Activated T-cell treated with anti-CD3 and anti-CD28 coated beads for 48 hours (primary cell): ENCODE results near the gene ARHGAP27.
A peak's percentile ranks its signal among the peaks of the same experiment; 100 is the strongest.

Source experiments
- DNase-seq: peaks from one replicate; pipeline ENCODE4 v3.0.0-alpha.2; 2020; ENCODE audit warnings: low read depth

The ARHGAP27 gene

DNA sequence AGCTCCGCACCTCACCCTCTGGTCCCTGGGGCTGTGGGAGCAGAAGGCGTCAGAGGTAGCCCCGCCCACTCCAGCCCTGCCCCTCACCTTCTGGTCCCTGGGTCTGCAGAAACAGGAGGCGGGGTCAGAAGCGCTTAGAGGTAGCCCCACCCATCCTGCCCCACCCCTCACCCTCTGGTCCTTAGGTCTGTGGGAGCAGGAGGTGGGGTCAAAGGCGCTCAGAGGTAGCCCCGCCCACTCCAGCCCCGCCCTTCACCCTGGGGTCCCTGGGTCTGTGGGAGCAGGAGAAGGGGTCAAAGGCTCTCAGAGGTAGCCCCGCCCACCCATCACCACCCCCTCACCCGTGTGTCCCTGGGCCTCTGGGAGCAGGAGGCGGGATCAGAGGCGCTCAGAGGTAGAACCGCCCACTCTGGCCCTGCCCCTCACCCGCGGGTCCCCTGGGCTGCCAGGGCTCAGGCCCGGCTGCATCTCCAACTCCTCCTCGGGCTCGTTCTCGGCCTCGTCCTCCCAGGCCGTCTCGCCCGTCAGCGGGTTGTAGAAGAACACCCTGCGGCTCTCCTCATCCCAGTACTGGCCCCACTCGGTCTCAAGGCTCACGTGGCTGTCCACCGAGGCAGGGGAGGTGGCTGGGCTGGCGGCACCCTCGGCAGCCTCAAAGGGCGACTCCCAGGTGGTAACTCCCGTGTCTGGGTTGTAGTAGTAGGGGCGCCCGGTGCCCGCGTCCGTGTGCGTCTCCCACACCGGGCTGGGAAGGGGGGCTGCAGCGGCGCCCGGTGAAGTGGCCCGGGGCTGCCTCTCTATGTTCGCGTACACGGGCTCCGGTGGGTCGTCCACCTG, 27.2 kb downstream of the ARHGAP27 start:
- DNase-seq: no peak

DNA sequence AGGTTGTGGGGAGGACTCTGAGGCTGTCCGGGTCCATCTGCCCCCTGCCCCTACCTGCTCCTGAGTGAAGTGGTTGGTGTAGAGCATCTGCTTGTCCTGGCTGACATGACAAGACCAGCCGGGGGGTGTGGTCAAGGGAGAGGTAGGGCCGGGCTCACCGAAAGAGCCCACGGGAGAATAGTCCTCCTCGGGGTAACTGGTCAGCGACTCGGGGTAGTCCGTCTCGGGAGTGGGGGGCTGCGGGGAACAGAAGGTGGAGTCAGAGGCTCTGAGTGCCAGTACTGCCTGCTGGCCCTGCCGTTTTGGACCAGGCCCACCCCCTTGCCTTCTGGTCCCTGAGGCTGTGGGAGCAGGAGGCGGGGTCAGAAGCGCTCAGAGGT, 27.8 kb downstream of the ARHGAP27 start:
- DNase-seq: no peak

DNA sequence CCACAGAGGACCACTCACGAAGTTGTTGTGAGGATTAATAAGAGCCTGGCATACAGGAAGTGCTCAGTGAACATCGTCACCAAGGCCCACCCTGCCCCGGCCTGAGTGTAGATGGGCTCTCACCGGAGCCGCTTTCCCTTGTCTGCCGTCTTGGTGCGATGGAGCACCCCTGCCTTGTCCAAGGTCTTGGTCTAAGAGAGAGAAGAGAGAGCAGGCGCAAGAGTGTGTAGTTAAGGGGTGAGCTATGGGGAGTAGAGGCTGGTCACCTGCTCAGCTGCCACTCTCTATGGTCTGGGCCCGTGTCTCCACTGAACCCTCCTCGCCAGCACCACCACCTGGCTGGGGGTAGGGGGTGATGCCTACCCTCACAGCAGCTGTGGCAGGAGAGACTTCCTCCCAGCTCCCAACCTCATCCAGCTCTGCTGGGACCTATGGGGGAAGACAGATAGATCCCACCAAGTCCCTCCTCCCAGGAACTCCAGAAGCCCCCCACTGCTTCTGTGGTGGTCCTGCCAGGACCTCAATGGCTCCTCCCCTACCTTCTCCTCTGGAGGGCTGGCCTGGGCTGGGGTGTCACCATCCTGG, 28.7 kb downstream of the ARHGAP27 start:
- DNase-seq: no peak

DNA sequence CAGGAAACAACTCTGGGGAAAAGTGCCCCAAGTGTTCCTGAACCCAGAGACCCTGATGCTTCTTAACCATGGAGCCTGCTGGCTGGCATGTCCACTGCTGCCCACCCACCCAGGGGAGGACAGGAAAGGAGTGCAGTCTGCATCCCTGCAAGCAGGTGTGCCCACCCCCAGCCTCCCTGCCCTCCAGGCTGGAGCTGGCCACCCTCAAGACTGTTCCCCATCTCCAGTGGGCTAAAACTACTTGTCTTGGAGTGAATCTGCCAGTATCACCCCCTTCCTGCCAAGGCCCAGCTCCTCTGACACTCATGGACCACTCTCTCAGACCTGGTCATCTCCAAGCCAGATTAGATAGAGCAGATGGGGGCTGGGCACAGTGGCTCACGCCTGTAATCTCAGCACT, 29.8 kb downstream of the ARHGAP27 start:
- DNase-seq: no peak

DNA sequence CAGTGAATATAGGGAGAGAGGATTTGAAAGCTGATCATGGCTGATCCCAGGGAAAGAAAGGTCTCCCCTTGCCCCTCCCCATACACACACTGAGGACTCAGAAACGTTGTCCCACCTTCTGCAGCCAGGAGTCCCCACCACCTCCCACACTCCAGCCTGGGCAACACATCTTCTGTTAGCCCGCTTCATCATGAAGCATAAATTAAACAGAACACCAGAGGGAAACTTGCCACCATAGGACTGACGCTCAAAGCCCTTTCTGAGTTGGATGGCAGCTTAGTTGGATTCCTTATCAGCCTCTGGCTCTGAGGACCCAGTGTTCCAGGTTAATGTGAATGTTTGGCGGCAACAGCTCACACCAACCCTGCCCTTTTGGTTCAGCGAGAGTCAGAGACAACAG, 33.9 kb downstream of the ARHGAP27 start:
- DNase-seq: no peak

DNA sequence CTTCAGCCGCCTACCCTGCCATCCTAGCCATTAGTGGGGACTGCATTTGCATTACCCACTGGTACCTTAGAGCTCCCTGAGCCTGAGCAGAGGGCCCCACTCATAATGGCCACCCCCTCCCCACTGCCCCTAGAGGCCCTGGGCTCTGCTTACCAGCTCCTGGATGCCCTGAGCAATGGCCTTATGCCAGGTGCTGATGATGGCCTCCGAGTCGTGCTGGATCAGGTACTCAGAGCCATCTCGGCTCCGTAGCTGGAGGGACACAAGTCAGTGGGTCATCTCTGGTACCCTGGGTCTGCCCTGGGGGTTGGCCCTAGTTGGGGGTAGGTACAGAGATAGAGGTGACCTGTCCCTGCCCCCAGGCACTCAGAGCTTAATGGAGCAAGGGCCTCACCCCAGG, 34.9 kb downstream of the ARHGAP27 start:
- DNase-seq: no peak

DNA sequence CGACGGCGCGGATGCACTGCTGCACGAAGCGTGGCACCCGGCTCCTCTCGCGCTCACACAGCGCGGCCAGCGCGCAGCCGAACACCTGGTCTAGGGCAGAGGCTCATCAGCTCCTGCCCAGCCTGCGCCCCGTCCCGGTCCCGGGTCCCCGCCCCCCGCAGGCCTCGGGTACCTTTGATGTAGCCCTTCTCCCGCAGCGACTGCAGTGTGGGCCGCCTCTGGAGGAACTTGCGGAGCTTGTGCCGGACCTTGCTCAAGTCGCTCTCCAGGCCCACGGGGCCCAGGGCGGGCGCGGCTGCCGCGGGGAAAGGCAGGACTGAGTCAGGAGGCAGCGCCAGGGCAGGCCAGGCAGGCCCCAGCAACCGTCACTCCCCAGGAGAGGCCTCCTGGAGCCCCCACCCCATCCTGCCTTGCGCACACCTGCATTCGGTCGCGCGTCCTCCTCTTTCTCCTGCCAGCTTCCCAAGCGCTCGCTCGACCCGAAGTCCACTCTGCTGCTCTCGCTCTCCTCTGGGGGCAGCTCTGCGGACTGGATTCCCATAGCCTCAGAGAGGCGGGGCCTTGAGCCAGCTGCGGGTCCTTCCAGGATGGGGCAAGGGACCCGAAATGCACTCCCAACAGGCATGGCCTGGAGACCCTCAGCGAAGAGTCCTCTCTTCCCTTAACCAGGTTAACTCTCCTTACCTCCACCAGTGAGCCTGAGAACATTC, 36.0 kb downstream of the ARHGAP27 start:
- no peak for DNase-seq

DNA sequence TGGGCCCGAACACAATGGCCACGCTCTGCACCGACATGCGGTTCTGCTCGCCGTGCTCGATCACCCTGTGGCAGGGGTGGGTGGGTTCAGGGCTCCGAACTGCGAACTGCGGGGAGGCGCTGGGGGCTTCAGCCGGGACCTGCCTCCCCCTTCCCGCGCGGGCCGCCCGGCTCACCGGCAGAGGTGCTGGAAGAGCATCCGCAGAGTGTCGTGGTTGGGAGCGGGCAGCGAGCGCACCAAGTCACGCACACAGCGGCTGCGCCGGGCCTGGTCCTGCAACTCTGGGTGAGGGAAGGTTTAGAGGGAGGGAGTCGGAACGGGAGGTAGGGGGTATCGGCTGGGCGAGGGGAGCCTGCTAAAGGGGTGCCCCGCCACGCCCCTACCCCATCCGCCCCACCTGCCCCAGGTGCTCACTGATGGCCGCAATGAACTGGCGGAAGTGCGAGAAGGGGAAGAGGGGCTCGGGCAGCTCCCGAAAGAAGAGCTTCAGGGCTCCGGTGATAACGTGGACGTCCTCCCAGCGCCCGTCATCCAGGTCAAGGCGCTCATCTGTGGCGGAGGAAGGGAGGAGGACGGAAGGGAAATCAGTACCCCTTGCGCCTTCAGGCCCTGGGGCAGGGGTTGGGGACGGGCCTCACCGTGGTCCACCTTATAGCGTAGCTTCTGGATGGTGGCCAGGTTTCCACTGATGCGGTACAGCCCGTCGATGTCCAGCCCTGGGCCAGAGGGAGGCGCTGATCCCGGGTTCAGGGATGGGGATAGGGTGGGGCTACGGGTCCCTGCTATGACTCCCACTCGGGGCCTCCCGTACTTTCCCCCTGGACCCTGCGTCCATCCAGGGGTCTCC, 36.9 kb downstream of the ARHGAP27 start:
- DNase-seq: no peak

DNA sequence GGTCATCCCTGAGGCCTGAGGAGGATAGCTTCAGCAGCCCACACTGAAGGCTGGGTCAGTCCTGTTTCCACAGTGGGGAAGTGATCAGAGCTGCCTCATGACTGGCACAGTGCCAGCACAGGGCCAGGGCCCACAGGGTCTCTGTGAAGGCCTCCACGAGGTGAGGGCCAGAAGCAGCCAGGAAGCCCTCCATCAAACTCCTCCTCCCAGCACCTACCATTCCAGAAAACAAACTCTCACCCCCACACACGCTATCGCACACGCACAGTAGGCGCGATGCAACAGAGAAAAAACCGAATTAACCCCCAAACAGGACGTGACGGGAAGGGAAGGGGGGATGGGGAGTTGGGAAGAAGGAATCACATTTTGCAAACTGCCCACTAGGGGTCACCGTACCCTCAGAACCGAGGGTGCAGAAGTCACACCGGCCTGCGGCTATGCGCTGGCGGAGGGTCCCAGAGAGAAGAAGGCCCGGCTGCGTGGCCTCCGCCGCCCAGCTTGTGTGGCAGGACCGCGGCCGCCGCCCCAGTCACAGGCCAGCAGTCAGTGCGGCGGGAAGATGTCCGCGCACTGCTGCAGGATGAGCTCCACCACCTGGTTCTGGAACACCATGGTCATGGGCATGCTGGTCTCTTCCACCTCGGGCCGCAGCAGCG, 37.6 kb downstream of the ARHGAP27 start:
- peak; percentile 21 for DNase-seq

DNA sequence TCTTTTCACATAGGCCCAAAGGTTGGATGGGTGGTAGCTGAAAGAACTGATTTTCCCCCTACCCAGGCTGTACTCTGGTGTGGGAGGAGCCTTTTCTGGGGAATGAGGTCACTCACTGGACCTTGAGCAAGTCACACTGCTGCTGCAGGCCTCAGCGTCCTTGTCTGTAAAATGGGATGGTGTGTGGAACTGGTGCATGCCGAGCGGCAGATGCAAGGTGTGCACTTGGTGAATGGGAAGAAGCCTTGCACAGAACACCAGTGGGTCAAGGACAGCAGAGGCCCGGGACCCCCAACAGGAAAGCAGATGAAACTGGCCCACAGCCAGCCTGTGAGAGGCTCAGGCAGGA, 38.1 kb downstream of the ARHGAP27 start:
- DNase-seq: no peak

DNA sequence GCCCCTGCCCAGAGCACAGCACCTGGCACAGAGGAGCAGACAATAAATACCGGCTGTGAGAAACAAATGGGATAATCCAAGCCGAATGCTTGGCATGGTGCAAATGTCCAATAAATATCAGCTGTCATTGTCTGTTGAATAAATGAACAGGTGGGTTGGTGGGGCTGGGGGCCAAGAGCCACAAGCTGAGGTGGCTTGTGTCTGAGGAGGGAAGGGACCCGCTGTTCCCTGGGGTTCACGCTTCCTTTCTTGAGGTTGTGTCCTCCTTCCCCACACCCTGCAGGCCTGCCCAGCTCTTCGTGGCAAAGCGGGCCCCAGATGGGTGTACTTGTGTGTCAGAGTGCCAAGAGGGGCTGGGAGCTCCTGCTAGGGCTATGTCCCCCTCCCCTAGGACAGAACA, 38.6 kb downstream of the ARHGAP27 start:
- DNase-seq: no peak

DNA sequence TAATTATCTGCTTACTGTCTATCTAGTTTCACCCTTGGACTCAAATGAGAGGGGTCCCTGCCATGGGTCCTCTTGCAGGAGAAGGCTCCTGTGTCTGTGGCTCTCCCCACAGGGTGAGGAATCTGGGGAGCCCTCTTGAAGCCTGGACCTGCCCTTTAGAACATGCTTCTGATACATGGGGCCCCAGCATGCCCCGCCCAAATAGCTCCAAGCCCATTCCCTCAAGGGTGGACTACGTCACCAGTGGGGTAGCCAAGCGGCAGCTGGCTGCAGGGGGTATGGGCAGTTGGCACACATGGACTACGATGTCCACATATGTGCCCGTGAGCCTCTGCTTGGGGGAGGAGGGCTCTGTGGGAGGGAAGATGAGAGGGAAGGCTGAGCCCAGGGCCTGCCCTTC, 39.3 kb downstream of the ARHGAP27 start:
- no peak for DNase-seq

DNA sequence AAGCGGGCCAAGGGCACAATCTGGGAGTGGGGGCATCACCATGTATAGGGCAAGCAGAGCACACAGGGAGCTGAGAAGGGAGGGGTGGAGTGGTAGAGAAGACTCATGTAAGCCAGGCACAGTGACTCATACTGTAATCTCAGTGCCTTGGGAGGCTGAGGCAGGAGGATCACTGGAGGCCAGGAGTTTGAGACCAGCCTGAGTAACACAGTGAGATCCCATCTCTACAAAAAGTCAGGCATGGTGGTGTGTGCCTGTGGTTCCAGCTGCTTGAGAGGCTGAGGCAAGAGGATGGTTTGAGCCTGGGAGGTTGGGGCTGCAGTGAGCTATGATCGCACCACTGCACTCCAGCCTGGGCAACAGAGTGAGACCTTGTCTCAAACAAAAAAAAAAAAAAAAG, 40.8 kb downstream of the ARHGAP27 start:
- DNase-seq: no peak

DNA sequence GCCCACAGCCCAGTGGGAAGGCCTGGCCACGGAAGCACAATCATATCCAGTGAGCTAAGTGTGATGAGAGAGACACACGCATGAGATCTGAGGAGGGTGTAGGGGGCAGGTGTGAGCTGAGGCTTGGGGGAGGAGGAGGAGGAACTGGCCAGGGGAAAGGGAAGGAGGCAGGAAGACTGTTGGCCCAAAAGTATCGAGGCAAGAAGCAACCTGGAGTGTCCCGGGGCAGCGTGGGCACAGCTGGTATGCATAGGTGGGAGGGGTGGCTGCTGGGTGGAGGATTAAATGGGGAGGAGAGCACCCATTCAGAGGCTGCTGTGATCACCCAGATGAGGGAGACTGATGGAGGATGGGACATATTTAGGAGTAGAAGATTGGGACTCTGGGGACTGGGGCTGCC, 41.4 kb downstream of the ARHGAP27 start:
- no peak for DNase-seq

DNA sequence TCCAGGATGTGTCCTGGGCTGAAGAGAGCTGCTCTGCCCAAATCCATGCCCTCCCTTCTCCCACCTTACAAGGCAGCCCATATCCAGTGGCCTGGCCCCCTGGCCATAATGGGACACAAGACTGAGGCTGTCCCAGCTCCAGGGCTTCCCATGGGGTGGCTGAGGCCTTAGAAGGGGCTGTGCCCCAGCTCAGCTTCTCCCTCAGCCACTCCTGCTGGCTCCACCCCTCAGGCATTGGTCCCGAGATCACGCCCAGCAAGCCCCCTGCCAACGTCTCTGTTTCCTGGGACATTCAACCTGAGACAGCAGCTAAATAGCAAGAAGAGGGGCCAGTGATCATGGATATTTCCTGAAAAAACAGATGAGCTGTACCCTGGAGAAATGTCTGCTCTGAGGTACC, 43.3 kb downstream of the ARHGAP27 start:
- DNase-seq: no peak

DNA sequence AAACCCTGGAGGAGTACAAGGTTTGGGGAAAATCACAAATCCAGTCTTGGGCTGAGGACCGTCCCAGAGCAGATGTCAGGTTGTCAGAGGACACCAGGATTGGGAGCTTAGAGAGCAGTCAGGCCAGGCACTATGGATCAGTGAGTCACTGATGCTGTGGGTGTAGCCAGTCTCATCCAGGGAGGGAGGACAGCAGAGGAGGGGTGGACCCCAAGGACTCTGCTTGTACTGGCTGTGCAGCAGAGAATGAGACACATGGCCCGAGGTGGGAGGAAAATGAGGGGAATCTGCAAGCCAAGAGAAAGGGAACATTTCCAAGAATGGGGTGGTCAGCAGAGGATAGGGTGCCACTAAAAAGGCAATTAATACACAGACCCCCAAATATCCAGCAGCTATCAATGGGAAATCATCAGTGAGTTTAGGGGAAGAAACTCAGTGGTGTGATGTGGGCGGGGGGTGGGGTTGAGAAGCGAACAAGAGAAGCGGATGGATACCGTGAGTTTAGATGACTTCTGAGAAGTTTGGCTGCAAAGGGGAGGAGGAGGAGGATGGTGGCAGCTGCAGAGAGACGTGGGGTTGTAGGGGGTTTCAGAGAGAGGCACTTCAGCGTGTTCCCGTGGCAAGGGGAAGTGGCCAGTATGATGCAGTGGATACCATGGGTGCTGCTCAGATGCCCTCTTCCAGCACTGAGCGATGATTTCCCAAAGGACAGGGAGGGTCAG, 43.9 kb downstream of the ARHGAP27 start:
- DNase-seq: no peak

DNA sequence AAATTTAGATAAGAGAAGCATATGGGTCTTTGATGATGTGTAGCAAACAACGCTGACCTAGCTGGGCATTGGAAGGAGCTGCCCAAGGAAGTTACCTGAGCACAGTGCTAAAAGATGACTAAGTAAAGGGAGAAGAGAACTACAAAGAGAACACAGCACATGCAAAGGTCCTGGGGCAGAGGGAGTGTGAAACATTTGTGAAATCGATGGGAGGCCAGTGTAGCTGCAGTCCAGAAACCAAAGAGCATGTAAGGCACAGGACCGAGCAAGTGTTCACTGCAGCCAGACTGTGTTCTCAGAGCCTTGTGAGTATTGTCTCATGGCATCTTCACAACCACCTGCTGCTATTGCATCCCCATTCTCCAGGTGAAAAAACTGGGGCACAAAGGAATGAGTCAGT, 44.9 kb downstream of the ARHGAP27 start:
- no peak for DNase-seq

DNA sequence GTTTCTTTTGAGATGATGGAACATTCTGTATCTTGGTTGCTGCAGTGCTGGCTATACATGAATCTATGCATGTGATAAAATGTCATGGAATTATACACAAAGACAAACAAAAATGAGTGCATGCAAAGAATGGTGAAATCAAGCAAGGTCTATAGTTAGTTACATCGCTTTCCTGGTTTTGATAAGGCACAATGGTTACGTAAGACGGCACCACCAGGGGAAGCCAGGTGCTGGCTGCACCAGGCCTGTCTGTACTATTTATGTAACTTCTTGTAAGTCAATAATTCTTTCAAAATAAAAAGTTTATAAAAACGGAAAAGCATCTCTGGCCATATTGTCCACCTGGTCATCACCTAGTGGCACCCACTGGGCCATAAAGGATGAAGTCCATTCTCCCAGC, 46.5 kb downstream of the ARHGAP27 start:
- DNase-seq: no peak

DNA sequence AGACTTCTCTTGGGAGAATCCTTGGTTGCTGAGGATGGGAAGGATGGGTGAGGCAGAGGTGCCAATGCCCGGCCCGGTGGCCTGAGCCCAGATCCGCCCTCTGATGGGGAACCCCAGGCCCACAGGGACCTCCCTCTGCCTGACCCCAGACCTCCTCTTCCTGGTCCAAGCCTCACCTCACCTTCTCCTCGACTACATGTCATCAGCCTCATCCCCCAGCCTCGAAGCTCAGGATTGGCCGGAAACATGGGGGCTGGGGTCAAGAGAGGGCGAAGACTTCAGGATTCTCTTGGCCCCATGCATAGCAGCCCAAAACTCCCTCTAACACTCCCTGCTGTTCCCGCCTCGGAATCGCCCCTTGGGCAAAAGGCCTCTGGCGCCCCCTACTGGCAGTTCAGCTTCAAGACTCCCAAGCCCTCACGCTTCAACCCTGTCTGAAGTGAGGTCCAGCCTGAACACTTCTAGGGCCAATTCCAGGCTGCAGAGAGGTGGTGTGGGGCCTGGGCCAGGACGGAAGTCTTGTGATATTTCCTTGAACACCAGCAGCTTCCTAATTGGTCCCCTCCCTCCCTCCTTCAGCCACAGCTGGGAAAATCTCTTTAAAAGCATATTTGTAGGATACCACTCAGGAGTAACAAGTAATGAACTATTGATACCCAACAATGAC, 47.2 kb downstream of the ARHGAP27 start:
- peak; percentile 86 for DNase-seq

DNA sequence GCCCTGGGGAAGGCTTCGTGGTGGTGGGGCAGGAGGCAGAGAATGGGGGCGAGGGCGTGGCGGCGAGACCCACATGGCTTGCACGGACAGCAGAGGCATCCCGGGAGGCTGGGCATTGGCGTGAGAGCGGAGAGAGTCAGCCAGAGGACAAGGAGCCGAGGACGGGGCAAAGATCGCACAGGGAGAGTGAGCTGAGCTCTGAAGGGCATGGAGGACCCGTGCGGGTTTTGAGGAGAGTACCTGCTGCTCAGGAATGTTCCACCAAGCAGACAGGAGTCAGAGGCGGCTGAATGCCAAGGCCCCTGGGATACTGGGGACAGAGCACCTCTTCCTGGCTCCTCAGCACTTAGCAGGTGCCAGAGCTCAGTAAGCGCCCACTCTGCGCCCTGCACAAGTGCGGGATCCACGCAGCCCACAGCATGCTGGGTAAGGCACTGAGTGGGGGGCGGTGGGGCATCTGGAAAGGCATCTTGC, 47.8 kb downstream of the ARHGAP27 start:
- no peak for DNase-seq
